Astrocyte (in vitro differentiated cells and primary cell): Measurements from ENCODE around the gene NRG3. TPM values are rescaled to one million over a fixed set of nuclear protein-coding genes. Genes with fewer than 3 reads are reported as not detected.

Experiments
- DNase-seq: peaks from one replicate; pipeline ENCODE4 v3.0.0-alpha.2; 2010; ENCODE audit warnings: low read depth
- FAIRE-seq: peaks from 2 replicates; lab custom pipeline; 2011; peaks lifted over from hg19 to GRCh38; lab: Jason Lieb, UNC
- H2AFZ ChIP-seq: 2 replicates; pipeline ENCODE4 v1.6.0; 2012; ENCODE audit warnings: low read depth, low read length, inconsistent platforms
- H3K27ac ChIP-seq: 2 replicates; pipeline ENCODE4 v1.5.1; 2011; ENCODE audit warnings: low read depth, low read length, inconsistent platforms
- H3K27me3 ChIP-seq: 2 replicates; pipeline ENCODE4 v1.6.0; 2011; ENCODE audit warnings: low read length, inconsistent platforms; ENCODE audit not compliant: insufficient read depth
- H3K36me3 ChIP-seq: 2 replicates; pipeline ENCODE4 v1.5.1; 2011; ENCODE audit warnings: low read length, inconsistent platforms; ENCODE audit not compliant: insufficient read depth
- H3K4me1 ChIP-seq: 2 replicates; pipeline ENCODE4 v1.5.1; 2011; ENCODE audit warnings: low read length, inconsistent platforms; ENCODE audit not compliant: insufficient read depth
- H3K4me2 ChIP-seq: 2 replicates; pipeline ENCODE4 v1.6.0; 2012; ENCODE audit warnings: low read length, inconsistent platforms
- H3K4me3 ChIP-seq: 2 replicates; pipeline ENCODE4 v1.5.1; 2011; ENCODE audit warnings: low read depth, mild to moderate bottlenecking, low read length, inconsistent platforms; ENCODE audit not compliant: insufficient read depth
- H3K79me2 ChIP-seq: 2 replicates; pipeline ENCODE4 v1.6.0; 2012; ENCODE audit warnings: mild to moderate bottlenecking, low read length, inconsistent platforms; ENCODE audit not compliant: insufficient read depth
- H3K9ac ChIP-seq: 2 replicates; pipeline ENCODE4 v1.6.0; 2012; ENCODE audit warnings: mild to moderate bottlenecking, low read length, inconsistent platforms
- H3K9me3 ChIP-seq: 2 replicates; pipeline ENCODE4 v1.5.1; 2012; ENCODE audit warnings: low read depth, mild to moderate bottlenecking, low read length, inconsistent platforms; ENCODE audit not compliant: insufficient read depth
- H4K20me1 ChIP-seq: 2 replicates; pipeline ENCODE4 v1.6.0; 2012; ENCODE audit warnings: low read length, inconsistent platforms; ENCODE audit not compliant: insufficient read depth
- H3K27ac Mint-ChIP-seq: one replicate; pipeline ENCODE4 v1.8.0; 2021; ENCODE audit warnings: mild to moderate bottlenecking, mixed read lengths; ENCODE audit not compliant: unreplicated experiment
- H3K27me3 Mint-ChIP-seq: one replicate; pipeline ENCODE4 v1.8.0; 2021; ENCODE audit warnings: low read depth, mixed read lengths; ENCODE audit not compliant: unreplicated experiment
- H3K36me3 Mint-ChIP-seq: one replicate; pipeline ENCODE4 v1.8.0; 2021; ENCODE audit warnings: low read depth, mixed read lengths; ENCODE audit not compliant: unreplicated experiment
- H3K4me1 Mint-ChIP-seq: one replicate; pipeline ENCODE4 v1.8.0; 2021; ENCODE audit warnings: low read depth, mixed read lengths; ENCODE audit not compliant: unreplicated experiment
- H3K4me3 Mint-ChIP-seq: one replicate; pipeline ENCODE4 v1.8.0; 2021; ENCODE audit warnings: mild to moderate bottlenecking, moderate library complexity, mixed read lengths; ENCODE audit not compliant: unreplicated experiment
- H3K9me3 Mint-ChIP-seq: one replicate; pipeline ENCODE4 v1.8.0; 2021; ENCODE audit warnings: mild to moderate bottlenecking, mixed read lengths; ENCODE audit not compliant: unreplicated experiment
- CTCF ChIP-seq: IDR thresholded peaks from 2 replicates; pipeline ENCODE4 v1.5.1; 2011; ENCODE audit warnings: low read depth, mild to moderate bottlenecking, inconsistent platforms, low read length, moderate library complexity; ENCODE audit not compliant: insufficient read depth
- EZH2 ChIP-seq: IDR thresholded peaks from 2 replicates; pipeline ENCODE4 v1.6.1; 2012; ENCODE audit warnings: mild to moderate bottlenecking, low read length, inconsistent platforms; ENCODE audit not compliant: insufficient read depth
- total RNA-seq: library from RNA; stranded (reverse); gene quantifications from 2 replicates; pipeline ENCODE4 v1.2.1, GENCODE V29; 2021

NRG3 gene
- total RNA-seq, 1 donor from 2014 or later, result 2.1 TPM

GRCh38 chr10:82084496-82084895 is 209.5 kb downstream of the NRG3 start:
- H3K4me3 ChIP-seq, result no peak overlapping the region
- no peaks in the 10 kb centered on the region for H4K20me1 ChIP-seq
- no peaks in the 10 kb centered on the region for H3K4me1 Mint-ChIP-seq
- DNase-seq (no peak), FAIRE-seq (no peak)
- no peak overlapping the region for H3K4me3 Mint-ChIP-seq
- no peak for TF ChIP-seq EZH2
- no peak for TF ChIP-seq CTCF
- H3K27me3 ChIP-seq, result no peaks in the 10 kb centered on the region
- H3K36me3 ChIP-seq, result no peaks in the 10 kb centered on the region
- H3K9me3 ChIP-seq, result no peaks in the 10 kb centered on the region
- H3K4me2 ChIP-seq, result no peak overlapping the region
- H3K9ac ChIP-seq, result no peak overlapping the region
- no peaks in the 10 kb centered on the region for H3K79me2 ChIP-seq
- H3K36me3 Mint-ChIP-seq, result no peaks in the 10 kb centered on the region
- no peak overlapping the region for H2AFZ ChIP-seq
- H3K4me1 ChIP-seq, result no peaks in the 10 kb centered on the region
- H3K9me3 Mint-ChIP-seq, result no peaks in the 10 kb centered on the region
- H3K27ac ChIP-seq, result no peak overlapping the region
- H3K27ac Mint-ChIP-seq, result no peak overlapping the region
- no peaks in the 10 kb centered on the region for H3K27me3 Mint-ChIP-seq

- no peak overlapping the region for H3K4me3 ChIP-seq
- H3K36me3 ChIP-seq, result no peaks in the 10 kb centered on the region
- H3K4me1 ChIP-seq, result no peaks in the 10 kb centered on the region
- Mint-ChIP-seq H3K27ac (no peak overlapping the region), H3K4me3 (no peak overlapping the region), H3K4me1 (no peaks in the 10 kb centered on the region), H3K27me3 (no peaks in the 10 kb centered on the region), H3K9me3 (no peaks in the 10 kb centered on the region), H3K36me3 (no peaks in the 10 kb centered on the region)
- no peaks in the 10 kb centered on the region for H3K79me2 ChIP-seq
- no peaks in the 10 kb centered on the region for H3K27me3 ChIP-seq
- no peak overlapping the region for H3K27ac ChIP-seq
- no peak for FAIRE-seq
- H3K9me3 ChIP-seq, result no peaks in the 10 kb centered on the region
- H2AFZ ChIP-seq, result no peak overlapping the region
- DNase-seq, result no peak
- no peak overlapping the region for H3K4me2 ChIP-seq
- TF ChIP-seq EZH2 (no peak), CTCF (no peak)
- no peak overlapping the region for H3K9ac ChIP-seq
- no peaks in the 10 kb centered on the region for H4K20me1 ChIP-seq
These were observed 209.9 kb downstream of the NRG3 start for GRCh38 chr10:82084904-82085303.

GRCh38 chr10:82089327-82089726 is 214.3 kb downstream of the NRG3 start:
- Mint-ChIP-seq H3K36me3 (no peaks in the 10 kb centered on the region), H3K9me3 (no peaks in the 10 kb centered on the region), H3K4me3 (no peak overlapping the region), H3K27me3 (no peaks in the 10 kb centered on the region), H3K4me1 (no peaks in the 10 kb centered on the region), H3K27ac (no peak overlapping the region)
- H3K4me2 ChIP-seq, result no peak overlapping the region
- H3K4me3 ChIP-seq, result no peak overlapping the region
- FAIRE-seq (no peak), DNase-seq (no peak)
- no peak overlapping the region for H3K27ac ChIP-seq
- H3K4me1 ChIP-seq, result no peaks in the 10 kb centered on the region
- no peaks in the 10 kb centered on the region for H3K9me3 ChIP-seq
- H3K36me3 ChIP-seq, result no peaks in the 10 kb centered on the region
- TF ChIP-seq EZH2 (no peak), CTCF (no peak)
- H2AFZ ChIP-seq, result no peak overlapping the region
- no peak overlapping the region for H3K9ac ChIP-seq
- H4K20me1 ChIP-seq, result no peaks in the 10 kb centered on the region
- no peaks in the 10 kb centered on the region for H3K27me3 ChIP-seq
- H3K79me2 ChIP-seq, result no peaks in the 10 kb centered on the region
